Muscle of leg (tissue), 11 donors: Measurements from ENCODE around the gene TMC6. TPM values are rescaled to one million over a fixed set of nuclear protein-coding genes. Genes with fewer than 3 reads are reported as not detected.
A peak's percentile ranks its signal among the peaks of the same experiment; 100 is the strongest.

ENCODE experiments used
- DNase-seq: peaks from one replicate; pipeline ENCODE4 v3.0.0; 2013
- H3K27ac ChIP-seq: one replicate; pipeline ENCODE4 v1.5.1; 2013; ENCODE audit warnings: mild to moderate bottlenecking, low read length, control low read depth
- H3K27me3 ChIP-seq: one replicate; pipeline ENCODE4 v1.6.1; 2013; ENCODE audit warnings: low read length; ENCODE audit not compliant: control insufficient read depth, insufficient read depth
- H3K36me3 ChIP-seq: one replicate; pipeline ENCODE4 v1.6.1; 2013; ENCODE audit warnings: low read length; ENCODE audit not compliant: control insufficient read depth, insufficient read depth
- H3K4me1 ChIP-seq: one replicate; pipeline ENCODE4 v1.6.1; 2013; ENCODE audit warnings: low read length; ENCODE audit not compliant: control insufficient read depth, insufficient read depth
- H3K4me3 ChIP-seq: one replicate; pipeline ENCODE4 v1.5.1; 2013; ENCODE audit warnings: low read length, control low read depth
- H3K9me3 ChIP-seq: replicated peaks from 2 replicates; pipeline ENCODE4 v1.6.1; 2013; ENCODE audit warnings: low read depth, low read length; ENCODE audit not compliant: control insufficient read depth
- WGBS: methylation state at CpG from one replicate; pipeline ENCODE4 v1.1.5; 2013; ENCODE audit warnings: missing lambda C conversion rate; ENCODE audit not compliant: insufficient coverage; 5-methylcytosine and 5-hydroxymethylcytosine counted together
- polyA plus RNA-seq, 8 donors: library from polyadenylated mRNA; unstranded; fragments of 120-200 nt; gene quantifications; one replicate each; pipeline versions ENCODE4 v1.2.1 to v1.2.3, GENCODE V29; 2013; ENCODE audit warnings: inconsistent platforms in 1 of 8, low replicate concordance in 1 of 8; ENCODE audit not compliant: insufficient read length in 8 of 8, insufficient read depth in 1 of 8
- total RNA-seq: library from RNA; stranded (reverse); fragments of 120-200 nt; gene quantifications from one replicate; pipeline ENCODE4 v1.2.4, GENCODE V29; 2013

TMC6 gene
- total and polyA plus RNA-seq, 9 donors = 21.6 to 40.7 (median 26.1) TPM

DNA sequence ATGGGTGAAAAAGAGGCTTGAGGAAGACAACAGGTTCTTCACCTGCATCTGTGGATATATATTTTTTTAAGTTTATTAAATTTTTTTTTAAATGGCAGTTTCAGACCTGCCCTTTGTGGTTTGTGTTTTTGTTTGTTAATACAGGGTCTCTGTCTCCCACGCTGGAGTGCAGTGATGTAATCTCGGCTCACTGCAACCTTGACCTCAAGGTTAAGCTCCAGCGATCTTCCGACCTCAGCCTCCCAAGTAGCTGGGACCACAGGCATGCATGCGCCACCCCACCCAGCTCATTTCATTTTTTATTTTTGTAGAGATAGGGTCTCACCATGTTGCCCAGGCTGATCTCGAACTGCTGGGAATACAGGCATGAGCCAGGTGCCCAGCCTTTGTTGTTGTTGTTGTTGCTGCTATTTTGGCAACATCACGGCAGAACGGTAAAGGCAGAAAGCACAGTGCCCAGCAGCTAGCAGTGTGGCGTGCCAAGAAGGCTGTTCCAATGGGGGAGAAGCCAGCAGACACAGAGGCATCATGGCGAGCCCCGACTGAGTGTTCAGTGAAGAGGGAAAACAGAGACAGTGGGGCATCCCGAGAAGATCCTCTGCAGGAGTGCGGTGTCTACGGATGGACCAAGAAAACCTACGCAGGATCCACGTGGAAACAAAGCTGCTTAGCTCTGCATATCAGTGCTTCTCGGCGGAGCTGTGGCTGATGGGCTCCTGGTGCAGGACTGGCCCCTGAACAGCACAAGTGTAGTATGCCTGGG, 19.6 kb downstream of the TMC6 start:
- DNase-seq = no peak

DNA sequence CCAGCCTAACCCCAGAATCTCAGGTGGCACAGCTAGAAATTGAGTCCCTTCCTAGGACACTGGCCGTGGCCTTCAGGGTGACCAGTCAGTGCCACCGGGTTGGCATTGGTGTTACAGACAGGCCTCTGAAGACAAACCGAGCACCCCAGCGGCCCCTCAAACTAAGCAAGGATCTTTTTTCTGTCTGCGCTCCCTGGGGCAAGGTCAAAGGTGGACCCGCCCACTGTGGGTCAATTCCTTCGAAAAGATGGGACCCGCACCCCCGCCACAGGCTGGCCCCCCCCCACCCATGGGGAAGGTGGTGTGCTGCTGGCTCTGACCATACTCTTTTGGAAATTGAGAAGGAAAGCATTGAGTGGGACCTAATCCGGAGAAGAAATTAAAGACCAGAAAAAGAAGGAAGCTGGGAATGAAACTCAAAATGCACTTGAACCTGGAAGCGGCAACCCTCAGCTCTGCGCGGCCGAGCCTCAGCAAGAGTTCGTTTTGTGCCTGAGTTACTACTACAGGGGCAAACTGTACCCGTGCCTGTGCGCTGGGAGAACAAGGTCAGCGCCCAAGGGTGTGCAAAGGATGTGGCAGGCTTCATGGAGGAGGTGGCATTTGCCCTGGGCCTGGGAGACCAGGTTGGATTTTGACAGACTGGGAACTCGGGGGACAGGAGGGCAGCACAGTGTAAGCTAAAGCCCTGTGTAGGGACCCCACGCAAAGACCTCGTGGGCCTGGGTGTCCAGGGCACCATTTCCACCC, 20.4 kb downstream of the TMC6 start:
- DNase-seq = no peak
- H3K4me1 ChIP-seq = peaks cover 9% of the 10 kb centered on the region
- H3K27me3 ChIP-seq = no peaks in the 10 kb centered on the region
- H3K9me3 ChIP-seq = no peaks in the 10 kb centered on the region
- H3K36me3 ChIP-seq = peaks cover 53% of the 10 kb centered on the region
- 89% methylated on average over 14 of the region's 21 CpGs for WGBS
- H3K27ac ChIP-seq = no peak overlapping the region
- no peak overlapping the region for H3K4me3 ChIP-seq

More for the DNA sequence above, 19.6 kb downstream of the TMC6 start:
- H3K36me3 ChIP-seq = peaks cover 45% of the 10 kb centered on the region
- H3K27ac ChIP-seq = no peak overlapping the region
- WGBS = 81% methylated on average over 12 of the region's 18 CpGs
- no peaks in the 10 kb centered on the region for H3K9me3 ChIP-seq
- no peaks in the 10 kb centered on the region for H3K27me3 ChIP-seq
- H3K4me3 ChIP-seq = no peak overlapping the region
- H3K4me1 ChIP-seq = peaks cover 9% of the 10 kb centered on the region

DNA sequence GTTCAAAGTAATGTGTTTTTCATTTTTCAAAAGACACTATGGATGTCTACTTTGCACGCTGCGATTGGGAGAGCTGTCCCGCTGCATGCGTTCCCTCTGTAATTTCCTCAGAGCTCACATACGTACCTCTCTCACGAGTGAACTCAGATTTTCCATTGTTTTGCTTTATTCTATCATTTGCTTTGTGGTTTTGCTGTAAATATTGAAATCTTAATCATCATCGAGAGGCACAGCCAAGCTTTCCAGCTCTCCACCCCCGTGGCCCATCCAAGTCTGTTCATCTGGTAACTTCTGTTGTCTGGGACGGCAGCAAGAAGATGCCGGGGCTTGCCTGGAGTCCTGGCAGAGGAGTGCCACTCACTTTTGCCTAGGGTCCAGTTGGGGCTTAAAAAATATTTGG, 21.1 kb downstream of the TMC6 start:
- no peak for DNase-seq
- WGBS = no CpG with 5 or more reads among the region's 10 CpGs

DNA sequence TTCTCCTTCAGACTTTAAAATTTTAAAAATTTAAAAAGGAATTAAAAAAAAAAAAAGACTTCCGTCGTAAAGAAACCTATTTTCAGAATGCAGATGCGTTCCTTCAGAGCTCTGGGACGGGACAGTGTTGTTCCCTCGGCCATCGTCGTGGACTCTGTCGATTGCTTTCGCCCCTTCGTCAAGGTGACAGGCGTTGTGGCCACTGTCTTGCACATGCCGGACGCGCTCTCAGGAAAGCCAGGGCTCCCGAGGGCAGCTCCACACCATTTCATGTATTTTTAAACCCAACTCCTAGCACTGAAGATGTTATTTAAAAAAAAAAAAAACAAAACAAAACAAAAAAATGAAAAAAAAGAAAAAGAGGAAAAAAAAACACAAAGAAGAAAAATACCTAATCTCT, 22.3 kb downstream of the TMC6 start:
- no peak overlapping the region for H3K4me3 ChIP-seq
- no peak for DNase-seq
- peaks cover 57% of the 10 kb centered on the region for H3K36me3 ChIP-seq
- 69% methylated on average over 8 of the region's 15 CpGs for WGBS
- H3K27ac ChIP-seq = no peak overlapping the region
- H3K27me3 ChIP-seq = no peaks in the 10 kb centered on the region
- H3K9me3 ChIP-seq = no peaks in the 10 kb centered on the region
- H3K4me1 ChIP-seq = no peaks in the 10 kb centered on the region

More for the DNA sequence above, 21.1 kb downstream of the TMC6 start:
- H3K9me3 ChIP-seq = no peaks in the 10 kb centered on the region
- peaks cover 3% of the 10 kb centered on the region for H3K4me1 ChIP-seq
- H3K36me3 ChIP-seq = peaks cover 56% of the 10 kb centered on the region
- H3K27ac ChIP-seq = no peak overlapping the region
- no peaks in the 10 kb centered on the region for H3K27me3 ChIP-seq
- no peak overlapping the region for H3K4me3 ChIP-seq

DNA sequence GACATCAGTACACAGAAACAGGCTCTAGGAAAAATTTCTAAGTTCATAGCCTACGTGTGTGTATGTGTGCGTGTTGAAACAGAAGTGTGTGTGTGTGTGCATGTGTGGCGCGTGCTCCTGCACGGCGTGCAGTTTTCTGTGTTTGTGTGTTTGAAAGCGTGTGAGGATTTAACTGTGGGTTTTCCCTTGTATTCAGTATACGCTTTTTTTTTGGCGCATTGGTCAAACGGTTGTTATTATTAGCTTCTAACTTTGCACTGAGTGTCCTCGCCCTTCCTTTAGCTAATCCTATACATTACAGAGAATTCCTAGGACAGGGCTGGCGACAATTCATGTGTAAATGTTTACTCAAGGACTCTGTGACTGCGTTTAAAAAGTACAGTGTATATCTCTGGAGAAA, 23.0 kb downstream of the TMC6 start:
- peak overlapping the region; percentile 9 for H3K27ac ChIP-seq
- 100% methylated on average over 2 of the region's 13 CpGs for WGBS
- DNase-seq = no peak

DNA sequence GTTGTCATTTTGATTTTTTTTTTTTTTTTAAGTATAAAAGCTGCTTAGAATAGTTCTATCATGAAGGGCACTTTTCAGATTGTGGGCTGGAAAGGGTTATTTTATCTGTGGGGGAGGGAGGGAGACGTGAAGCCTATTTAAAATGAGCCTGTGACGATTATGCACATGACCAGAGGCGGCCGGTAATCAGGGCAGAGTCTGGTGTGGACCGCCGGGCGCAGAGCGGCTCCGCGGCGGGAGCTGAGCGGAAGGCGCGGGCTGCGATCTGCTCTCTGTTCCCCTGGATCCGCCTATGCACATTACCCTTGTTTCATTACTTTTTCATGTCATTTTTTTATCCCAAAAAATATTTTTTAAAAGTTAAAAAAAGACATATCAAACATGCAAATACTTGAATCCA, 23.5 kb downstream of the TMC6 start:
- 88% methylated on average over 14 of the region's 16 CpGs for WGBS
- no peak overlapping the region for H3K27ac ChIP-seq
- no peaks in the 10 kb centered on the region for H3K4me1 ChIP-seq
- no peak overlapping the region for H3K4me3 ChIP-seq
- no peaks in the 10 kb centered on the region for H3K9me3 ChIP-seq
- no peak for DNase-seq
- no peaks in the 10 kb centered on the region for H3K27me3 ChIP-seq
- peaks cover 61% of the 10 kb centered on the region for H3K36me3 ChIP-seq

More for the DNA sequence above, 23.0 kb downstream of the TMC6 start:
- H3K36me3 ChIP-seq = peaks cover 56% of the 10 kb centered on the region
- H3K4me3 ChIP-seq = no peak overlapping the region
- no peaks in the 10 kb centered on the region for H3K9me3 ChIP-seq
- H3K4me1 ChIP-seq = no peaks in the 10 kb centered on the region
- no peaks in the 10 kb centered on the region for H3K27me3 ChIP-seq

DNA sequence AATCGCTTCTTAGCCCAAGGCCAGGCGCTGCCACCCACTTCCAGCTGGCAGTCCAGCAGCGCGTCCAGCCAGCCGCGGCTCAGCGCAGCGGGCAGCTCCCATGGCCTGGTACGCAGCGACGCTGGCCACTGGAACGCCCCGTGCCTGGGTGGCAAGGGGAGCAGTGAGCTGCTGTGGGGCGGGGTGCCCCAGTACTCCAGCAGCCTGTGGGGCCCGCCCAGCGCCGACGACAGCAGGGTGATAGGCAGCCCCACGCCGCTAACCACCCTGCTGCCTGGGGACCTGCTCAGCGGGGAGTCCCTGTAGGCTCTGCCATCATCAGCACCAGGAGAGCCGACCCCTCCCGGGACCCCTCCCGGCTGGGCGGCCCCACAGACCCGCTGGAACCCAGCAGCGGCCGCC, 24.0 kb downstream of the TMC6 start:
- no peaks in the 10 kb centered on the region for H3K9me3 ChIP-seq
- H3K4me3 ChIP-seq = no peak overlapping the region
- 93% methylated on average over 27 of the region's 28 CpGs for WGBS
- H3K27ac ChIP-seq = no peak overlapping the region
- H3K4me1 ChIP-seq = no peaks in the 10 kb centered on the region
- no peak for DNase-seq
- H3K36me3 ChIP-seq = peaks cover 66% of the 10 kb centered on the region
- no peaks in the 10 kb centered on the region for H3K27me3 ChIP-seq

DNA sequence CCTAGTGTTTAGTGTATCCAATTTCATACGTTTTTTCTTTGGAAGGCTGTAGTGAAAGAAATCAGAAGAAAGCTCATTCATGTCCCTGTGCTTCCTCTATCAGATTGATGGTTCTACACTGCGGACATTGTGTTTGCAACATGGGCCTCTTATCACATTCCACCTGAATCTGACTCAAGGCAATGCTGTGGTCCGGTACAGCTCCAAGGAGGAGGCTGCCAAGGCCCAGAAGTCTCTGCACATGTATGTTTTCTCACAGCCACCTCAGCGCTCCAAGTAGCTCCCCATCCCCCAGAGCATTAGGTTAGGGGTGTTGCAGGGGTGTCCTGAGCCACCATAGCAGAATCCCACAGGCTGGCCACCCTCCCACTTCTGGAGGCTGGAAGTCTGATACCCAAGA, 25.2 kb downstream of the TMC6 start:
- Histone ChIP-seq H3K36me3 (peaks cover 66% of the 10 kb centered on the region), H3K9me3 (no peaks in the 10 kb centered on the region), H3K4me3 (no peak overlapping the region), H3K27ac (no peak overlapping the region), H3K27me3 (no peaks in the 10 kb centered on the region), H3K4me1 (no peaks in the 10 kb centered on the region)
- no CpG with 5 or more reads among the region's 4 CpGs for WGBS
- DNase-seq = no peak

DNA sequence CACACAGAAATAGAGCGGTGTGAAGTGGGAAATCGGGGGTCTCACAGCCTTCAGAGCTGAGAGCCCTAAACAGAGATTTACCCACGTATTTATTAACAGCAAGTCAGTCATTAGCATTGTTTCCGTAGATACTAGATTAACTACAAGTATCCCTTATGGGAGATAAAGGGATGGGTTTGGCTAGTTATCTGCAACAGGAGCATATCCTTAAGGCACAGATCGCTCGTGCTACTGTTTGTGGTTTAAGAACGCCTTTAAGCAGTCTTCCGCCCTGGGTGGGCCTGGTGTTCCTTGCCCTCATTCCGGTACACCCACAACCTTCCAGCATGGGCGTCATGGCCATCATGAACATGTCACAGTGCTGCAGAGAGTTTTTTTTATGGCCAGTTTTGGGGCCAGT, 27.0 kb downstream of the TMC6 start:
- Histone ChIP-seq H3K4me1 (no peaks in the 10 kb centered on the region), H3K9me3 (no peaks in the 10 kb centered on the region), H3K36me3 (peaks cover 82% of the 10 kb centered on the region), H3K4me3 (no peak overlapping the region), H3K27me3 (no peaks in the 10 kb centered on the region), H3K27ac (no peak overlapping the region)
- DNase-seq = no peak
- whole genome bisulfite sequencing = 87% methylated on average over 4 of the region's 10 CpGs

DNA sequence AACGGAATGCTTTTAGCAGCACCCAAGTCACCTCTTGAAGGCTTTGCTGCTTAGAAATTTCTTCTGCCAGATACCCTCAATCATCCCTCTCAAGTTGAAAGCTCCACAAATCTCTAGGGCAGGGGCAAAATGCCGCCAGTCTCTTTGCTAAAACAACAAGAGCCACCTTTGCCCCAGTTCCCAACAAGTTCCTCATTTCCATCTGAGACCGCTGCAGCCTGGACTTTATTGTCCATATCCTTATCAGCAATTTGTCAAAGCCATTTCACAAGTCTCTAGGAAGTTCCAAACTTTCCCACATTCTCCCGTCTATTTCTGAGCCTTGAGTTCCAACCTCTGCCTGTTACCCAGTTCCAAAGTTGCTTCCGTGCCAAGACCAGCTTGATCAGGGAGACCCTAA, 27.4 kb downstream of the TMC6 start:
- WGBS = 91% methylated on average over 4 of the region's 5 CpGs
- Histone ChIP-seq H3K9me3 (no peaks in the 10 kb centered on the region), H3K27me3 (no peaks in the 10 kb centered on the region), H3K4me1 (no peaks in the 10 kb centered on the region), H3K4me3 (no peak overlapping the region), H3K27ac (no peak overlapping the region), H3K36me3 (peaks cover 87% of the 10 kb centered on the region)
- DNase-seq = no peak
